Mammary epithelial cell (primary cell): ENCODE data around the gene CCHCR1.

Experiments used
- EZH2 ChIP-seq: IDR thresholded peaks from 2 replicates; pipeline ENCODE4 v1.6.1; 2012; ENCODE audit warnings: low read length, inconsistent platforms, borderline replicate concordance
- TF ChIP-seq, protein P1 (sequence below), 2 donors: IDR thresholded peaks in 1 of 2; conservative IDR thresholded peaks in 1 of 2; 2 replicates each; pipeline ENCODE4 v1.5.1; 2011 to 2012; ENCODE audit warnings: inconsistent platforms in 2 of 2, low read length in 2 of 2, mild to moderate bottlenecking in 2 of 2, control low read depth in 1 of 2, low read depth in 1 of 2; ENCODE audit not compliant: insufficient read depth in 1 of 2; ENCODE audit errors: extremely low read depth in 1 of 2

GRCh38 chr6:31131595-31131994 is 26.0 kb downstream of the CCHCR1 start:
- TF ChIP-seq, protein P1, sequence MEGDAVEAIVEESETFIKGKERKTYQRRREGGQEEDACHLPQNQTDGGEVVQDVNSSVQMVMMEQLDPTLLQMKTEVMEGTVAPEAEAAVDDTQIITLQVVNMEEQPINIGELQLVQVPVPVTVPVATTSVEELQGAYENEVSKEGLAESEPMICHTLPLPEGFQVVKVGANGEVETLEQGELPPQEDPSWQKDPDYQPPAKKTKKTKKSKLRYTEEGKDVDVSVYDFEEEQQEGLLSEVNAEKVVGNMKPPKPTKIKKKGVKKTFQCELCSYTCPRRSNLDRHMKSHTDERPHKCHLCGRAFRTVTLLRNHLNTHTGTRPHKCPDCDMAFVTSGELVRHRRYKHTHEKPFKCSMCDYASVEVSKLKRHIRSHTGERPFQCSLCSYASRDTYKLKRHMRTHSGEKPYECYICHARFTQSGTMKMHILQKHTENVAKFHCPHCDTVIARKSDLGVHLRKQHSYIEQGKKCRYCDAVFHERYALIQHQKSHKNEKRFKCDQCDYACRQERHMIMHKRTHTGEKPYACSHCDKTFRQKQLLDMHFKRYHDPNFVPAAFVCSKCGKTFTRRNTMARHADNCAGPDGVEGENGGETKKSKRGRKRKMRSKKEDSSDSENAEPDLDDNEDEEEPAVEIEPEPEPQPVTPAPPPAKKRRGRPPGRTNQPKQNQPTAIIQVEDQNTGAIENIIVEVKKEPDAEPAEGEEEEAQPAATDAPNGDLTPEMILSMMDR (conservative IDR thresholded peaks at IDR 0.05 in 1 of 2, IDR thresholded peaks at IDR 0.05 in 1 of 2; ENCODE audit: extremely low read depth in 1 of 2, insufficient read depth in 1 of 2, low read depth in 1 of 2, low read length in 2 of 2) = no peak
- TF ChIP-seq EZH2 = no peak
